Measurements from ENCODE around the gene RPRD1A.
"Not testable (repeated sequence)": the region's sequence is repeated elsewhere in the genome, so short reads cannot be mapped to it uniquely, and the experiment has no call there.

RPRD1A gene

GRCh38 chr18:36075862-36076587, 8.7 kb upstream of the RPRD1A start:
- no peak for DNase-seq

DNA sequence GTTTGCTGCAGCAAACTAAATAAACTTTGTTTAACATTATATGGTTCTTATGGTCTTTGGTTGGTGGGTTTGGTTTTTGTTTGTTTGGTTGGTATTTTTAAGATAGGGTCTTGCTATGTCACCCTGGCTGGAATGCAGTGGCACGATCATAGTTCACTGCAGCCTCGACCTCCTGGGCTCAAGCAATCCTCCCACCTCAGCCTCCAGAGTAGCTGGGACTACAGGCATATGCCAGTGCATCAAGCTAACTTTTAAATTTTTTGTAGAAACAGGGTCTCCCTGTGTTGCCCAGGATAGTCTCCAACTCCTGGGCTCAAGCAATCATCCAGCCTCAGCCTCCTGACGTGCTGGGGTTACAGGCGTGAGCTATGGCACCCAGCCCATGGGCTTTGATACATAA, 7.1 kb upstream of the RPRD1A start:
- DNase-seq: no peak

- DNase-seq: no peak
Observed at GRCh38 chr18:36073676-36074075, 6.3 kb upstream of the RPRD1A start.

GRCh38 chr18:36072406-36072805, 5.0 kb upstream of the RPRD1A start:
- not testable (repeated sequence) for DNase-seq

GRCh38 chr18:36066686-36067054, 689 bp downstream of the RPRD1A start:
- no peak for DNase-seq

GRCh38 chr18:36066001-36066400, 1.4 kb downstream of the RPRD1A start:
- DNase-seq: no peak

- not testable (repeated sequence) for DNase-seq
Observed at GRCh38 chr18:36064809-36065079, 2.6 kb downstream of the RPRD1A start.

GRCh38 chr18:36064027-36064808, 3.1 kb downstream of the RPRD1A start:
- no peak for DNase-seq

GRCh38 chr18:36058674-36059073, 8.7 kb downstream of the RPRD1A start:
- DNase-seq: no peak

GRCh38 chr18:36051760-36052159, 15.6 kb downstream of the RPRD1A start:
- no peak for DNase-seq

DNA sequence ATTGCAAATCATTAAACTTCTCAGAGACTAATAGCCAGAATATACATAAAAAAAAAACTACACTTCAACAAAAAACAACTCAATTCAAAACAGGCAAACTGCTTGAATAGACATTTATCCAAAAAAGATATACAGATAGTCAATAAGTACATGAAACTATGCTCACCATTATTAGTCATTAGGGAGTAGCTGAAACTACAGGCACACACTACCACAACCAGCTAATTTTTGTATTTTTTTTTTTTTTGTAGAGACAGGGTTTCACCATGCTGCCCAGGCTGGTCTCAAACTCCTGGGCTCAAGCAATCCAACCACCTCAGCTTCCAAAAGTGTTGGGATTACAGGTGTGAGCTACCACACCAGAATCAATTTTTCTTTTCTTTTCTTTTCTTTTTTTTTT, 16.9 kb downstream of the RPRD1A start:
- DNase-seq: no peak

DNA sequence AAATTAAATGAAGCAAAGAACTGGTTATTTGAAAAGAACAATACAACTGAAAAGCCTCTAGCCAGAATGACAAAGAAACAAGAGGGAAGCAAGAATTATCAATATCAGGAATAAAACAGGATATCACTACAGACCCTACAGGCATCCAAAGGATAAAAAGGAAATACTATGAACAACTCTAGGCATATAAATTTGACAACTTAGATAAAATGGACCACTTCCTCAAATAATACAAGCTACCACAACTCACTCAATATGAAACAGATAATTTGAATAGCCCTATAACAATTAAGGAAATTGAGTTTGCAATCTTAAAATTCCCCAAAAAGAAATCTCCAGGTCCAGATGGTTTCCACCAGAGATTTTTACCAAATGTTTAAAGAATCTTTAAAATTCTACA, 19.8 kb downstream of the RPRD1A start:
- DNase-seq: no peak

DNA sequence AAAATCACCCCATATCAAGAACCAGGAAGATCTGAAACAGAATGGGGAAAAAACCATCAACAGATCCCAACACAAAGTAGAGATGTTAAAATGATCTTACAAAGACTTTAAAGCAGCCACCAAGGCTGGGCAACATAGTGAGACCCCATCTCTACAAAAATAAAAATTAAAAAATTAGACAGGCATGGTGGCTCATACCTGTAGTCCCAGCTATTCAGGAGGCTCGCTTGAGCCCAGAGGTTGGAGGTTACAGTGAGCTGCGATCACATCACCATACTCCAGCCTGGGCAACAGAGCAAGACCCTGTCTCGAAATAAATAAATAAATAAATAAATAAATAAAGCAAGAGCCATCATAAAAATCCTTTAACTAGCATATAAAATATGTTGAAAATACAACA, 20.5 kb downstream of the RPRD1A start:
- DNase-seq: no peak

DNA sequence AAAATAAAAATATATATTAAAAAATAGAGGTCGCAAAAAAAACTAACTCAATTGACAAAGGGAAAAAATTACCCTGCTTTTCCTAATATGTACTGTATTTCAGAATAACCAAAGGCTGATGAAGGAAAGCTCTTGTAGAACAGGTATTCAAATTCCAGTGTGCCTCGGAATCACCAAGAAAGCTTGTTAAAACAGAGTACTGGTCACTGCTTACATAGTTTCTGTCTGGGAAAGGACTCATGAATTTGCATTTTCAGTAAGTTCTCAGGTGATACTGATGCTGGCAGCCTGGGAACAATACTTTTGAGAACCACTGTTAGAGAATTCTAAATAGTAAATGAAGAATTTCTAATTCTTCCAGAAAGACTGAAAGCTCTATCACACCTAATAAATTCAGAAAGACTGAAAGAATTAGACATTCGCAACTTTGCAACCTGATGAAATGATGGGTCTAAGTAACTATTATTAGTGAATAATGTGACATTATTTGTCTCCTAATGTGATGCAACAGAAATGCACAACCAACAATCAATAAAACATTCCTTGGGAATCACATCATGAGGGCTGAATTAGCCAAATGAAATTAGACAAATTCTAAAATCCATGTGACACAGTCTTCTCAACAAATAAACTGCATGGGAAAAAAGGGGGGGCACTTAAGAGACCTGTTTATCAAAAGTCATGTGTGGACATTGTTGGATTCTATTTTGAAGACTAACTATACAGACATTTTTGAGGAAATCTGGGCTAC, 21.9 kb downstream of the RPRD1A start:
- DNase-seq: no peak

DNA sequence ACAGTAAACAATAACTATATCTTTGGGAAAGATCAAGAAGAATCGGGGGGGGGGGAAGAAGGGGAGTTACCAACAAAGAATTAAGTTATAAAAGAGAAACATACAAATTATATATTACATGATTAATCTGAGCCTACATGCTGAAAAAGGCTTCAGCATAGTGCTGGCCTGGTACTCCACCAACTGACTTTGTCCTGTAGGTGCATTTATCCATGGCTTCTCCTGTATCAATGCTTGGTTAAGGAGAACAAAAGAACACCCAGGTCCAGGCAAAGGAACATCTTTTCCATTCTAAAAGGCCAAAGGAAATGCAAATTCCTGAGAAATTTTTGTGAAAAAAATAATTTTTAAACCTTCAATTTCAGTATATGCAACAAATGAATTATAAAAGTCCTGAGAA, 24.2 kb downstream of the RPRD1A start:
- DNase-seq: no peak

- DNase-seq: no peak
Observed at GRCh38 chr18:36041146-36041545, 26.2 kb downstream of the RPRD1A start.

DNA sequence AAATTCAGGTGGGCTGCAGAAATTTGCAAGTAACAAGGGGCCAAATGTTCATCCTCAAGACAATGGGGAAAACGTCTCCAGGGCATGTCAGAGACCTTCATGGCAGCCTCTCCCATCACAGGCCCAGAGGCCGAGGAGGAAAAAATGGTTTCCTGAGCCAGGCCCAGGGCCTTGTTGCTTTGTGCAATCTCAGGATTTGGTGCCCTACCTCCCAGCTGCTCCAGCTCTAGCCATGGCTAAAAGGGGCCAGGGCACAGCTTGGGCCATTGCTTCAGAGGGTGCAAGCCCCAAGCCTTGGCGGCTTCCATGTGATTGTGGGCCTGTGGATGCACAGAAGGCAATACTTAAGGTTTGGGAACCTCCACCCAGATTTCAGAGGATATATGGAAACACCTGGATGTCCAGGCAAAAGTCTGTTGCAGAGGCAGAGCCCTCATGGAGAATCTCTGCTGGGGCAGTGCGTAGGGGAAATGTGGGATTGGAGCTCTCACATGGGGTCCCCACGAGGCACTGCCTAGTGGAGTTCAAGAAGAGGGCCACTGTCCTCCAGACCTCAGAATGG, 29.2 kb downstream of the RPRD1A start:
- DNase-seq: no peak

DNA sequence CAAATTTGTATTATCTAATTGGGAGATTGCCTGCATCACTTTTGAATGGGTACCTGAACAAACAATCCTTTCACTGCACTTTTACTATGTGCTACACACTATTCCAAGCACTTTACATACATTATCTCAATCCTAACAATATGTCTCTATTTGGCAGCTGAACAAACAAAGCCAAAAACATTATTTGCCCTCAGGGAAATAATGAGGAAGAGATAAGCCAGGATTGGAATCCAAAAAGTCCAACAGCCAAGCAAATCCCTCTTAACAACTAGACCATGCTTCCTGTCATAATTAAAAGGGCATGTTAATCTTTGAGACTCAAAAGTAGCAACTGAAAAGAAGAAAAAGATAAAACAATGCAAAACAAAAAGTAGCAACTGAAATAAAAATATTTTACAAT, 32.1 kb downstream of the RPRD1A start:
- DNase-seq: no peak

DNA sequence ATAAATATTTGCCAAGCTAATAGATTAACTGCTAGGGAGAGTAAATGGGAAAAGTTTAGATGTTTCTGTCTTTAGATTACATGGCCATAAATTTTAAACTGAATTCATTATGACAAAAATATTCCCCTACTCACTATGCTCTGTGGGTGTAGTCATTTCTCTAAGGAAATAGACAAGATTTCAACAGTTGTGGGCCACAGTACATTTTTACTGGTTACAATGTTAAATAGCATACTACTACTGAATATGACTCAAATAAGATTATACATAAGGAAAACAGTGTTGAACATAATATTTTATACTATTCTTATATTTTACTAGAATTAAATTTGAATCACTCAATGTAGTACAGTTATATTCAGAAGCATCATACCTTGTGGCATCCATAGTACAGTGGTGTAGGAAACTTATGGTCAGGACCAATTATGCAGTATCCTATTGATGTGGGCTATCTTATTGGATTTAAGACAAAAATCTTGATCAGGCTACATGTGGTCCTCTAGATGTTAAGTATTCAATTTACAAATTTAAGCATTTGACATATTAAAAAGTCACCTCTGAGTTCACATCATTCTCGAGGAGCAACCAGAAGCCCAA, 33.0 kb downstream of the RPRD1A start:
- no peak for DNase-seq

DNA sequence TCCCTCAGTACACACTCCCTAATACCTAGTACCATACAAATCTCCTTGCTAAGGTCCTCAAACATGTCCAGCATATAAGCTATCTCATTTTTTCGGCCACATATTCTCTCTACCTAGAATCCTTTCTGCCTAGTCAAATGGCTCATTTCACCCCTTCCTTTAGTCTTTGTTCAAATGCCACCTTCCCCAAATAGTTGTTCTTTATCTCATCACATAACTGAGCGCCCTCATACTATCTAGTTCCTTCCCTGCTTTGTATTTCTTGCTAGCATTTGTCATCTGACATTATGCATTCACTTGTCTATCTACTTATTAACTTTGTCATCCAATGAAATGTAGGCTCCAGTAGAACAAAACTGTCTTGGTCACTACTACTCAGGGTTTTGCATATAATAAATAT, 35.5 kb downstream of the RPRD1A start:
- no peak for DNase-seq

- DNase-seq: no peak
Observed at GRCh38 chr18:36031407-36031806, 36.0 kb downstream of the RPRD1A start.

DNA sequence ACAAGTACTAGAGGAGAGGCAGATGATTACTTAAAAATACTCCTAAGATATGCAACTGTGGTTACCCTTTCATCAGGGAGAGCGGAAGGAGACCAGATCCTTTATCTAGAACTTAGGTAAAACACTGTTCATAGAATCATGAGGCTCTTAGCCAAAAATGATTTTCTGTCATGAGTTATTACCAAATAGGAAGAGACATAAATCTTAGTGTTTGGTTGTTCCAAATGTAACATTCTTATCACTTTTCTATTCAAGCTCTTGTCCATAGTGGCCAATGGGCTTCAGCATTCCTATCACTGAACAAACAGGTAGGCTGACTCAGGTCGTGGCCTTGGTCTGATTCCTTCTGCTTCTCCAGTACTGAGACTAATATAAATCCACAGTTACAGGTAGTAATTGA, 38.5 kb downstream of the RPRD1A start:
- DNase-seq: no peak

GRCh38 chr18:36025025-36025424, 42.3 kb downstream of the RPRD1A start:
- DNase-seq: no peak

All from activated CD4-positive, alpha-beta T cell treated with anti-CD3 and anti-CD28 coated beads for 4 hours (primary cell).